GM12878 (cell line): Measurements from ENCODE around the gene BCOR. TPM values are rescaled to one million over a fixed set of nuclear protein-coding genes. Genes with fewer than 3 reads are reported as not detected.

ENCODE experiments used
- ATAC-seq: fragments of 200-7000 bp; cut with Tn5 transposase; 3 replicates; pipeline ENCODE4 v1.9.1; 2020; ENCODE audit warnings: mild to moderate bottlenecking, moderate library complexity
- BruUV-seq: library from RNA; stranded (reverse); fragments of 400-500 nt; replicated peaks from 2 replicates; lab custom pipeline; 2021; lab: Mats Ljungman, UMichigan
- CTCF ChIA-PET: fragments of 300-600 bp; sonication (Branson Sonifier 250); formaldehyde crosslinking; extraction: SDS; loops from one replicate; lab custom pipeline; 2021; ENCODE audit warnings: inconsistent platforms; lab: Yijun Ruan, JAX
- POLR2A ChIA-PET: fragments of 350-600 bp; formaldehyde crosslinking; extraction: SDS; loops from one replicate; lab custom pipeline; 2021; ENCODE audit warnings: inconsistent platforms; lab: Charles Lee
- RAD21 ChIA-PET: fragments of 300-600 bp; sonication (Branson Sonifier 250); formaldehyde crosslinking; loops from one replicate; lab custom pipeline; 2023; ENCODE audit warnings: antibody characterized with exemption; ENCODE audit not compliant: unreplicated experiment; lab: Charles Lee
- SMC1A ChIA-PET: fragments of 300-600 bp; sonication (Branson Sonifier 250); formaldehyde crosslinking; loops from one replicate; lab custom pipeline; 2023; ENCODE audit not compliant: unreplicated experiment, uncharacterized antibody; lab: Charles Lee
- DNase-seq: peaks from one replicate; pipeline ENCODE4 v3.0.0-alpha.2; 2011; ENCODE audit warnings: low read depth, low spot score
- FAIRE-seq: peaks from 3 replicates; lab custom pipeline; 2011; peaks lifted over from hg19 to GRCh38; lab: Jason Lieb, UNC
- H2AFZ ChIP-seq: 2 replicates; pipeline ENCODE4 v1.6.0; 2011; ENCODE audit warnings: low read depth, low read length, control low read depth; ENCODE audit not compliant: control insufficient read depth
- H3K27ac ChIP-seq: 2 replicates; pipeline ENCODE4 v1.5.1; 2011; ENCODE audit warnings: control low read depth; ENCODE audit not compliant: control insufficient read depth, insufficient read depth
- H3K27me3 ChIP-seq, 2 experiments: replicated peaks in 1 of 2; 2 replicates each; pipeline versions ENCODE4 v1.6.0 to v1.6.1; 2011; ENCODE audit warnings: low read length in 1 of 2; ENCODE audit not compliant: control insufficient read depth in 2 of 2, insufficient read depth in 2 of 2
- H3K36me3 ChIP-seq, 2 experiments: 2 replicates each; pipeline ENCODE4 v1.5.1; 2011; ENCODE audit warnings: low read length in 1 of 2; ENCODE audit not compliant: control insufficient read depth in 2 of 2, insufficient read depth in 2 of 2
- H3K4me1 ChIP-seq: 2 replicates; pipeline ENCODE4 v1.6.1; 2011; ENCODE audit warnings: mild to moderate bottlenecking, low read length, moderate library complexity, mixed read lengths; ENCODE audit not compliant: control insufficient read depth, insufficient read depth
- H3K4me2 ChIP-seq: 2 replicates; pipeline ENCODE4 v1.6.0; 2011; ENCODE audit warnings: control low read depth; ENCODE audit not compliant: control insufficient read depth, insufficient read depth
- H3K4me3 ChIP-seq: fragments of 200-600 bp; sonication (generic); 2 replicates; pipeline ENCODE4 v1.5.1; 2016
- H3K79me2 ChIP-seq: 2 replicates; pipeline ENCODE4 v1.6.0; 2011; ENCODE audit warnings: low read length; ENCODE audit not compliant: control insufficient read depth, insufficient read depth
- H3K9ac ChIP-seq: 2 replicates; pipeline ENCODE4 v1.8.0; 2011; ENCODE audit warnings: low read length, control low read depth, mixed read lengths; ENCODE audit not compliant: control insufficient read depth, insufficient read depth
- H3K9me3 ChIP-seq: replicated peaks from 3 replicates; pipeline ENCODE4 v1.5.1; 2011; ENCODE audit warnings: mild to moderate bottlenecking, low read length; ENCODE audit not compliant: control insufficient read depth, insufficient read depth
- H4K20me1 ChIP-seq: 2 replicates; pipeline ENCODE4 v1.6.0; 2011; ENCODE audit not compliant: control insufficient read depth, insufficient read depth
- BRCA1 ChIP-seq: IDR thresholded peaks from 2 replicates; pipeline ENCODE4 v1.6.1; 2011; ENCODE audit warnings: low read depth, low read length, improper control_type of control experiment
- EZH2 ChIP-seq: IDR thresholded peaks from 2 replicates; pipeline ENCODE4 v1.6.1; 2012; ENCODE audit warnings: low read depth, mild to moderate bottlenecking, control low read depth, inconsistent platforms, low read length, borderline replicate concordance; ENCODE audit not compliant: control insufficient read depth
- HDAC2 ChIP-seq: fragments of 200-600 bp; sonication (generic); IDR thresholded peaks from 2 replicates; pipeline ENCODE4 v1.6.1; 2017
- HDAC6 ChIP-seq: fragments of 200-600 bp; sonication (generic); IDR thresholded peaks from one replicate; pipeline ENCODE4 v1.8.0; 2017; ENCODE audit warnings: antibody characterized with exemption; ENCODE audit not compliant: unreplicated experiment
- HDGF ChIP-seq: fragments of 450-650 bp; IDR thresholded peaks from 2 replicates; pipeline ENCODE4 v1.6.1; 2016; ENCODE audit warnings: antibody characterized with exemption
- HSF1 ChIP-seq: fragments of 150-350 bp; IDR thresholded peaks from 2 replicates; pipeline ENCODE4 v1.6.1; 2014; ENCODE audit warnings: mild to moderate bottlenecking, low read depth, low read length
- NFIC ChIP-seq: IDR thresholded peaks from 2 replicates; pipeline ENCODE4 v1.6.1; 2012; ENCODE audit warnings: low read depth, mild to moderate bottlenecking, inconsistent platforms, low read length, moderate library complexity
- TARDBP ChIP-seq: IDR thresholded peaks from 2 replicates; pipeline ENCODE4 v1.6.1; 2016; ENCODE audit warnings: borderline replicate concordance
- TCF7 ChIP-seq: IDR thresholded peaks from 2 replicates; pipeline ENCODE4 v1.6.1; 2014; ENCODE audit warnings: antibody characterized with exemption, borderline replicate concordance
- WRNIP1 ChIP-seq: IDR thresholded peaks from 2 replicates; pipeline ENCODE4 v1.6.1; 2011; ENCODE audit warnings: low read depth, low read length, improper control_type of control experiment, borderline replicate concordance
- ZNF274 ChIP-seq: IDR thresholded peaks from one replicate; pipeline ENCODE4 v1.8.0; 2011; ENCODE audit not compliant: insufficient read length, insufficient read depth
- WGBS: methylation state at CpG from one replicate; pipeline ENCODE4 v1.1.6; 2016; ENCODE audit warnings: low lambda C conversion rate; ENCODE audit not compliant: insufficient replicate concordance, insufficient coverage; ENCODE audit errors: missing lambda C conversion rate; 5-methylcytosine and 5-hydroxymethylcytosine counted together
- in situ Hi-C: fragments of 300-500 bp; cut with MboI; formaldehyde crosslinking; loops from 9 replicates; pipeline ENCODE4 v1.14.3; 2018; ENCODE audit warnings: mixed read lengths
- intact Hi-C: fragments of 100-400 bp; cut with micrococcal nuclease; formaldehyde crosslinking; loops from one replicate; pipeline ENCODE4 v1.14.2; 2022; ENCODE audit not compliant: unreplicated experiment
- polyA plus RNA-seq, 11 experiments: library from polyadenylated mRNA; depleted of rRNA in 4 of 11; unstranded in 6 of 11; stranded (reverse) in 5 of 11; fragments of >200 nt; fragmentation: Nextera tagmentation in 4 of 11; fragmentation: Illumina TruSeq in 1 of 11; extraction: Ambion mirVana in 4 of 11; extraction: Trizol in 1 of 11; gene quantifications; 1 replicate in 1 of 11; 2 replicates in 10 of 11; pipeline versions ENCODE4 v1.2.1 to v1.2.3, GENCODE V29; 2011 to 2016; ENCODE audit warnings: inconsistent platforms in 2 of 11, missing spikeins in 2 of 11, low read depth in 1 of 11
- total RNA-seq, 4 experiments: library from RNA; depleted of rRNA in 3 of 4; stranded (reverse); fragments of >200 nt in 3 of 4; fragmentation: Illumina TruSeq in 1 of 4; extraction: Trizol in 1 of 4; gene quantifications; 2 replicates each; pipeline versions ENCODE4 v1.2.1 to v1.2.3, GENCODE V29; 2013 to 2021
- TF ChIP-seq, protein P1 (sequence below): IDR thresholded peaks from 2 replicates; pipeline ENCODE4 v1.6.1; 2011; ENCODE audit warnings: mild to moderate bottlenecking, low read depth, low read length, moderate library complexity; ENCODE audit not compliant: insufficient replicate concordance
- TF ChIP-seq, protein P2 (sequence below): IDR thresholded peaks from 2 replicates; pipeline ENCODE4 v1.6.1; 2012; ENCODE audit warnings: low read length, inconsistent platforms
- TF ChIP-seq, protein P3 (sequence below): fragments of 450-650 bp; IDR thresholded peaks from 2 replicates; pipeline ENCODE4 v1.6.1; 2016; ENCODE audit warnings: mild to moderate bottlenecking

BCOR gene
- total and polyA plus RNA-seq, 10 of the 15 experiments (the other 5 are each of a cell fraction or from before 2014, with no cell fraction given): 5.1 to 16.4 (median 10.1) TPM

- H3K9ac ChIP-seq: no peak overlapping the region
- intact Hi-C loops (no loop called here), in situ Hi-C loops (no loop called here)
- no peak for FAIRE-seq
- CTCF ChIA-PET: no interaction called here
- H2AFZ ChIP-seq: no peak overlapping the region
- no peaks in the 10 kb centered on the region for H4K20me1 ChIP-seq
- no TSS peak for BruUV-seq
- RAD21 ChIA-PET: no interaction called here
- no peaks in the 10 kb centered on the region for H3K36me3 ChIP-seq
- peaks cover 3% of the 10 kb centered on the region; the same call in 1 of the 3 replicates for H3K9me3 ChIP-seq
- no peaks in the 10 kb centered on the region for H3K4me1 ChIP-seq
- TF ChIP-seq BRCA1: no peak
- no peak for TF ChIP-seq HSF1
- TF ChIP-seq TCF7: no peak
- no peak for TF ChIP-seq ZNF274
- TF ChIP-seq HDAC6: no peak
- TF ChIP-seq EZH2: no peak
- TF ChIP-seq WRNIP1: no peak
- TF ChIP-seq, protein P1, sequence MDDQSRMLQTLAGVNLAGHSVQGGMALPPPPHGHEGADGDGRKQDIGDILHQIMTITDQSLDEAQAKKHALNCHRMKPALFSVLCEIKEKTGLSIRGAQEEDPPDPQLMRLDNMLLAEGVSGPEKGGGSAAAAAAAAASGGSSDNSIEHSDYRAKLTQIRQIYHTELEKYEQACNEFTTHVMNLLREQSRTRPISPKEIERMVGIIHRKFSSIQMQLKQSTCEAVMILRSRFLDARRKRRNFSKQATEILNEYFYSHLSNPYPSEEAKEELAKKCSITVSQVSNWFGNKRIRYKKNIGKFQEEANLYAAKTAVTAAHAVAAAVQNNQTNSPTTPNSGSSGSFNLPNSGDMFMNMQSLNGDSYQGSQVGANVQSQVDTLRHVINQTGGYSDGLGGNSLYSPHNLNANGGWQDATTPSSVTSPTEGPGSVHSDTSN: no peak
- no peak for TF ChIP-seq HDGF
- TF ChIP-seq, protein P2, sequence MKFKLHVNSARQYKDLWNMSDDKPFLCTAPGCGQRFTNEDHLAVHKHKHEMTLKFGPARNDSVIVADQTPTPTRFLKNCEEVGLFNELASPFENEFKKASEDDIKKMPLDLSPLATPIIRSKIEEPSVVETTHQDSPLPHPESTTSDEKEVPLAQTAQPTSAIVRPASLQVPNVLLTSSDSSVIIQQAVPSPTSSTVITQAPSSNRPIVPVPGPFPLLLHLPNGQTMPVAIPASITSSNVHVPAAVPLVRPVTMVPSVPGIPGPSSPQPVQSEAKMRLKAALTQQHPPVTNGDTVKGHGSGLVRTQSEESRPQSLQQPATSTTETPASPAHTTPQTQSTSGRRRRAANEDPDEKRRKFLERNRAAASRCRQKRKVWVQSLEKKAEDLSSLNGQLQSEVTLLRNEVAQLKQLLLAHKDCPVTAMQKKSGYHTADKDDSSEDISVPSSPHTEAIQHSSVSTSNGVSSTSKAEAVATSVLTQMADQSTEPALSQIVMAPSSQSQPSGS: no peak
- no peak for TF ChIP-seq NFIC
- TF ChIP-seq, protein P3, sequence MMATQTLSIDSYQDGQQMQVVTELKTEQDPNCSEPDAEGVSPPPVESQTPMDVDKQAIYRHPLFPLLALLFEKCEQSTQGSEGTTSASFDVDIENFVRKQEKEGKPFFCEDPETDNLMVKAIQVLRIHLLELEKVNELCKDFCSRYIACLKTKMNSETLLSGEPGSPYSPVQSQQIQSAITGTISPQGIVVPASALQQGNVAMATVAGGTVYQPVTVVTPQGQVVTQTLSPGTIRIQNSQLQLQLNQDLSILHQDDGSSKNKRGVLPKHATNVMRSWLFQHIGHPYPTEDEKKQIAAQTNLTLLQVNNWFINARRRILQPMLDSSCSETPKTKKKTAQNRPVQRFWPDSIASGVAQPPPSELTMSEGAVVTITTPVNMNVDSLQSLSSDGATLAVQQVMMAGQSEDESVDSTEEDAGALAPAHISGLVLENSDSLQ: no peak
- TF ChIP-seq HDAC2: no peak
- no peak for TF ChIP-seq TARDBP
- no peaks in the 10 kb centered on the region; a peak in 1 of 4 replicates for H3K27me3 ChIP-seq
- H3K4me2 ChIP-seq: no peak overlapping the region
- no peak for ATAC-seq
- SMC1A ChIA-PET: no interaction called here
- H3K79me2 ChIP-seq: no peaks in the 10 kb centered on the region
- H3K27ac ChIP-seq: no peak overlapping the region
- no peak for DNase-seq
- POLR2A ChIA-PET: no interaction called here
- H3K4me3 ChIP-seq: no peak overlapping the region
- 47% methylated on average over 10 of the region's 10 CpGs for WGBS
Measured at GRCh38 chrX:40143001-40143400, 45.2 kb upstream of the BCOR start.
